Measurements from ENCODE around the gene SLFN12L.

SLFN12L gene

DNA sequence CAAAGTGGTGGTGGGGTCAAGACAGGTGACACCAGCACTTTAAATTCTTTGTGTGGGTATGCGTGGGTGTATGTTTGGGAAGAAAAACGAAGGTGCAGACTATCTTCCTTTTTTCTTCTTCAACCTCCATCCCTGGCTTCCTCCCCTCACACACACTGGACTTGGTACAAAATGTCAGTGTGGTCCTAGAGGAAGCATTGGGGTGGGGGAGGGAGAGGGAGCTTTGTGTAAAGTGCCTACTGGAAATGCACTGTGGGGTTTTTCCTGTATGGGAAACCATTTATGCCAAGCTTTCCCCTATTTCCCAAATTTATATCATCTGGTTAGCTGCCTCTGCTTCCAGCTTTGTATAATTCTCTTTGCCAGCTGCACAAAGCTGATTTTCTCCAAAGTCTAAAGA lies 44.4 kb downstream of the SLFN12L start:
- no peak overlapping the region for H3K27ac ChIP-seq
- H3K79me2 ChIP-seq: no peaks in the 10 kb centered on the region
- no peak overlapping the region for H3K4me2 ChIP-seq (ENCODE audit: low read length)
- H3K9ac ChIP-seq: no peak overlapping the region
- H3K27me3 ChIP-seq (ENCODE audit: control insufficient read depth, insufficient read depth, low read length): peaks cover 21% of the 10 kb centered on the region
- H3K36me3 ChIP-seq (ENCODE audit: control insufficient read depth, insufficient read depth, low read length): no peaks in the 10 kb centered on the region
- H2AFZ ChIP-seq: no peak overlapping the region
- H3K4me3 ChIP-seq (ENCODE audit: low read depth, low read length): no peak overlapping the region
- TF ChIP-seq CTCF (IDR thresholded peaks at IDR 0.05): no peak
- H3K4me1 ChIP-seq: no peaks in the 10 kb centered on the region
- no peaks in the 10 kb centered on the region for H3K9me3 ChIP-seq (ENCODE audit: control insufficient read depth, low read length)

- no peaks in the 10 kb centered on the region for H3K36me3 ChIP-seq (ENCODE audit: control insufficient read depth, insufficient read depth, low read length)
- no peak overlapping the region for H2AFZ ChIP-seq
- H3K4me2 ChIP-seq (ENCODE audit: low read length): no peak overlapping the region
- H3K4me3 ChIP-seq (ENCODE audit: low read depth, low read length): no peak overlapping the region
- H3K79me2 ChIP-seq: no peaks in the 10 kb centered on the region
- no peak overlapping the region for H3K27ac ChIP-seq
- H3K9ac ChIP-seq: no peak overlapping the region
- TF ChIP-seq CTCF (IDR thresholded peaks at IDR 0.05): no peak
- no peaks in the 10 kb centered on the region for H3K9me3 ChIP-seq (ENCODE audit: control insufficient read depth, low read length)
- peaks cover 4% of the 10 kb centered on the region for H3K4me1 ChIP-seq
- H3K27me3 ChIP-seq (ENCODE audit: control insufficient read depth, insufficient read depth, low read length): peaks cover 17% of the 10 kb centered on the region
Measured at GRCh38 chr17:35491417-35491816, 46.1 kb downstream of the SLFN12L start.

DNA sequence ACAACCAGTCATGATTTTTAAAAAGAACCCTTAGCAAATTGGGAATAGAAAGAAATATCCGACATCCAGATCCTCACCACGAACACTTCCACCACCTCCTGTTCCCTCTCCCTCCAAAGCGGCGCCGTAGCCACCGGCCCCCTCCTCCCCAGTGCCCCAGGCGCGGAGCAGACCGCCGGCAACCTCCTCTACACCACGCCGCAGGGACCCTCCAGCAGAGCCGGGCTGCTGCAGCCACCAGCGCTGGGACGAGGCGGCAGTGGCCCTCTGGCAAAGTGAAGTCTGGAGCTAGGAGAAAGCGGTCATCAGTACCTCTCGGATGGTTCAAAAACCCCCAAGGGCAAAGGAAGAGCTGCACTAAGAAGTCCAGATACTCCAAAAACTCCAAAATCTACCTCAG lies 47.5 kb downstream of the SLFN12L start:
- Histone ChIP-seq H3K4me3 (ENCODE audit: low read depth, low read length) (no peak overlapping the region), H3K9ac (no peak overlapping the region), H3K4me2 (ENCODE audit: low read length) (no peak overlapping the region), H3K27me3 (ENCODE audit: control insufficient read depth, insufficient read depth, low read length) (peaks cover 12% of the 10 kb centered on the region), H3K27ac (no peak overlapping the region), H3K79me2 (no peaks in the 10 kb centered on the region), H3K36me3 (ENCODE audit: control insufficient read depth, insufficient read depth, low read length) (no peaks in the 10 kb centered on the region), H3K9me3 (ENCODE audit: control insufficient read depth, low read length) (no peaks in the 10 kb centered on the region), H2AFZ (no peak overlapping the region), H3K4me1 (peaks cover 4% of the 10 kb centered on the region)
- no peak for TF ChIP-seq CTCF (IDR thresholded peaks at IDR 0.05)

DNA sequence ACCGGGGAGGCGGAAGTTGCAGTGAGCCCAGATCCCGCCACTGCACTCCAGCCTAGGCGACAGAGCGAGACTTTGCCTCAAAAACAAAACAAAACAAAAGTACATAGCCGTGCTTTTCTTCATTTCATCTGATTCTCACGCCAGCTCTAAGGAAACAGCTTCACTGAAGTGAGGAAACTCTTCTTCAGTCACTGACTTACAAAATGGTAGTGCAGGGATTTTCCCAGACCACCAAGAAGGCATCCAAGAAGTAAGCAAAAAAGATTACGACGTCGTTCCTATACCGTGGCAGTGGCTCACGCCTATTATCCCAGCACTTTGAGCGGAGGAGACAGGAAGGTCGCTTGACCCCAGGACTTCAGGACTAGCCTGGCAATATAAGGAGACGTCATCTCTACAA lies 48.5 kb downstream of the SLFN12L start:
- Histone ChIP-seq H3K9me3 (ENCODE audit: control insufficient read depth, low read length) (no peaks in the 10 kb centered on the region), H3K36me3 (ENCODE audit: control insufficient read depth, insufficient read depth, low read length) (no peaks in the 10 kb centered on the region), H3K4me2 (ENCODE audit: low read length) (no peak overlapping the region), H3K27me3 (ENCODE audit: control insufficient read depth, insufficient read depth, low read length) (peaks cover 9% of the 10 kb centered on the region), H3K4me1 (peaks cover 4% of the 10 kb centered on the region), H3K9ac (no peak overlapping the region), H3K79me2 (no peaks in the 10 kb centered on the region), H2AFZ (no peak overlapping the region), H3K27ac (no peak overlapping the region), H3K4me3 (ENCODE audit: low read depth, low read length) (no peak overlapping the region)
- no peak for TF ChIP-seq CTCF (IDR thresholded peaks at IDR 0.05)

DNA sequence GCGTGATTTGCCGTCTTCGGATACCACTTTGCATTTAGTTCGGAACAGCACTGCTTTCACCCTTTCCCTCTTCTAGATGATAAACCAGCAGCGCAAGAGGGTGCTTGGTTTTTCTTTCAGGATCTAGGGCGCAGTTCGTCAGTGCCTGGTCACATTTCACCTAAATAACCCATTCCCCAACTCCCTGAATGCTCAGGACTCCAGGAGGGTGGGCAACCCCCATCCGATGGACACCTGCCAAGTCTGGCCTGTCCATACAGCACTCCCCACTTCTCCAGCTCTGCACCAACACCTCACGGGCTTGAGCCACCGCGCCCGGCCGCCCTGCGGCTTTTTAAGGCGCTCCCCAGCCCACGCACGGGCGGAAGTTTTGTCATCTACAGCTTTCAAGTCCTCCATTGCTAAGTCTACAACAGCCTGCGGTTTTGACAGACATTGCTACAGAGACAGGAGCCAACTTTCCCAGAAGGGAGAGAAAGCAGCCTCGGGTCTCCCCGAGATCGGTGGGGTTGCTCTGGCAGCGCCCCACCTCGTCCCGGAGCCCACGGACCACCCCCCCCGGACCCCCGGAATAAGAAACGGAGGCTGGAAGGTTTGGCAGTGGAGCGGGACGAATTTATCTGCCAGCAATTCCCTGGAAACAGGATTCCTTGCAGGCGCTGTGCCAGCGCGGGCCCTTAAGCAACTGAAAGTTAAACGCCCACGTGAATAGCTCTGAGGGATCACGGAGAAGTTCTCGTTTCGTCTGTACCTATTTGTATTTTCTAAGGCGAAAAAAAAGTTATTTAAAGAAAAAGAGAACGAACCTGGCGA lies 50.4 kb downstream of the SLFN12L start:
- H3K27me3 ChIP-seq (ENCODE audit: control insufficient read depth, insufficient read depth, low read length): peaks cover 9% of the 10 kb centered on the region
- no peaks in the 10 kb centered on the region for H3K9me3 ChIP-seq (ENCODE audit: control insufficient read depth, low read length)
- H3K27ac ChIP-seq: no peak overlapping the region
- H3K36me3 ChIP-seq (ENCODE audit: control insufficient read depth, insufficient read depth, low read length): no peaks in the 10 kb centered on the region
- no peaks in the 10 kb centered on the region for H3K79me2 ChIP-seq
- H3K4me2 ChIP-seq (ENCODE audit: low read length): peak overlapping the region; percentile 73
- peak overlapping the region; percentile 50 for H3K4me3 ChIP-seq (ENCODE audit: low read depth, low read length)
- no peak overlapping the region for H3K9ac ChIP-seq
- H3K4me1 ChIP-seq: peaks cover 4% of the 10 kb centered on the region
- H2AFZ ChIP-seq: peak overlapping the region; percentile 52
- no peak for TF ChIP-seq CTCF (IDR thresholded peaks at IDR 0.05)
